PFSK-1 (cell line): ENCODE data around the gene TXNDC11.

Source experiments
- POLR2AphosphoS5 ChIP-seq: IDR thresholded peaks from 2 replicates; pipeline ENCODE4 v1.6.1; 2012; ENCODE audit warnings: low read depth, mild to moderate bottlenecking, control low read depth, low read length, moderate library complexity
- TAF1 ChIP-seq: IDR thresholded peaks from 2 replicates; pipeline ENCODE4 v1.6.1; 2012; ENCODE audit warnings: low read length, control low read depth, borderline replicate concordance; ENCODE audit not compliant: insufficient read depth

- TF ChIP-seq TAF1 (no peak), POLR2AphosphoS5 (no peak)
These were observed 111.9 kb downstream of the TXNDC11 start for GRCh38 chr16:11630768-11631056.
